HL-60 (cell line): ENCODE results near the gene ABCD3.
"Not testable (repeated sequence)": the region's sequence is repeated elsewhere in the genome, so short reads cannot be mapped to it uniquely, and the experiment has no call there.

ENCODE experiments used
- DNase-seq, 2 experiments: peaks; one replicate each; pipeline ENCODE4 v3.0.0-alpha.2; 2010 to 2020; ENCODE audit warnings: low read depth in 1 of 2, low spot score in 1 of 2
- H3K27ac ChIP-seq: fragments of 250-450 bp; sonication (Bioruptor Pico); replicated peaks from 2 replicates; pipeline ENCODE4 v1.5.1; 2020; ENCODE audit warnings: mild to moderate bottlenecking, moderate library complexity
- H3K27me3 ChIP-seq: fragments of 250-450 bp; sonication (Bioruptor Pico); 2 replicates; pipeline ENCODE4 v1.5.1; 2021; ENCODE audit warnings: mild to moderate bottlenecking, moderate library complexity; ENCODE audit not compliant: insufficient read depth, poor library complexity, severe bottlenecking
- H3K4me3 ChIP-seq: replicated peaks from 2 replicates; pipeline ENCODE4 v1.5.1; 2011; ENCODE audit warnings: mild to moderate bottlenecking, control low read depth, low read length; ENCODE audit not compliant: insufficient read depth
- CTCF ChIP-seq: IDR thresholded peaks from one replicate; pipeline ENCODE4 v1.5.1; 2011; ENCODE audit warnings: low read length, control low read depth, inconsistent platforms; ENCODE audit not compliant: insufficient read depth
- GABPA ChIP-seq: IDR thresholded peaks from 2 replicates; pipeline ENCODE4 v1.6.1; 2012; ENCODE audit warnings: low read depth
- POLR2AphosphoS5 ChIP-seq: IDR thresholded peaks from 2 replicates; pipeline ENCODE4 v1.6.1; 2012; ENCODE audit warnings: low read depth
- REST ChIP-seq: IDR thresholded peaks from 2 replicates; pipeline ENCODE4 v1.6.1; 2012; ENCODE audit warnings: low read depth; ENCODE audit not compliant: insufficient replicate concordance
- SPI1 ChIP-seq: IDR thresholded peaks from 2 replicates; pipeline ENCODE4 v1.6.1; 2012; ENCODE audit warnings: low read depth, mild to moderate bottlenecking, borderline replicate concordance

Gene ABCD3

DNA sequence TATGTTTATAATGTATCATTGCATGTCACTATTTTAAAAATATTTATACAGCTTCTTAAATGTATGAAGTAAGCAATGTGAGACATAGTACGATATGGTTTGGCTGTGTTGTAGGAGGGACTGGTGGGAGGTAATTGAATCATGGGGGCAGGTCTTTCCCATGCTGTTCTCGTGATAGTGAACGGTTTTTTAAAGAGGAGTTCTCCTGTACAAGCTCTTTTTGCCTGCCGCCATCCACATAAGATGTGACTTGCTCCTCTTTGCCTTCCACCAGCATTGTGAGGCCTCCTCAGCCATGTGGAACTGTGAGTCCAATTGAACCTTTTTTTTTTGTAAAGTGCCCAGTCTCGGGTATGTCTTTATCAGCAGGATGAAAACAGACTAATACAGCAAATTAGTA is 10.3 kb downstream of the ABCD3 start:
- no peak for TF ChIP-seq SPI1
- TF ChIP-seq POLR2AphosphoS5, result no peak
- no peak for TF ChIP-seq CTCF
- no peak for TF ChIP-seq REST
- TF ChIP-seq GABPA, result no peak
- DNase-seq, result no peak

DNA sequence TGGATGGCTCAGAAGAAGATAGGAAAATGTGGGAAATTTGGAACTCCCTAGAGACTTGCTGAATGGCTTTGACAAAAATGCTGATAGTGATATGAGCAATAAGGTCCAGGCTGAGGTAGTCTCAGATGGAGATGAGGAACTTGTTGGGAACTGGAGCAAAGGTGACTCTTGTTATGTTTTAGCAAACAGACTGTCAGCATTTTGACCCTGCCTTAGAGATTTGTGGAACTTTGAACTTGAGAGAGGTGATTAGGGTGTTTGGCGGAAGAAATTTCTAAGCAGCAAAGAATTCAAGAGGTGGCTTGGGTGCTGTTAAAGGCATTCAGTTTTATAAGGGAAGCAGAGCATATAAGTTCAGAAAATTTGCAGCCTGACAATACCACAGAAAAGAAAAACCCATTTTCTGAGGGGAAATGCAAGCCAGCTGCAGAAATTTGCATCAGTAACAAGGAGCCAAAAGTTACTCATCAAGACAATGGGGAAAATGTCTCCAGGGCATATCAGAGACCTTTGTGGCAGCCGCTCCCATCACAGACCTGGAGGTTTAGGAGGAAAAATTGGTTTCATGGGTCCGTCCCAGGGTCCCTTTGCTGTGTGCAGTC is 10.8 kb downstream of the ABCD3 start:
- DNase-seq, H3K27me3 ChIP-seq, H3K27ac ChIP-seq, H3K4me3 ChIP-seq: not testable (repeated sequence)

More for the DNA sequence above, 10.3 kb downstream of the ABCD3 start:
- no peak overlapping the region for H3K4me3 ChIP-seq
- no peak overlapping the region for H3K27ac ChIP-seq
- no peaks in the 10 kb centered on the region for H3K27me3 ChIP-seq

- not testable (repeated sequence) for H3K4me3 ChIP-seq, H3K27ac ChIP-seq, H3K27me3 ChIP-seq, DNase-seq
Measured at GRCh38 chr1:94430066-94430465, 11.9 kb downstream of the ABCD3 start.

GRCh38 chr1:94433866-94434265 is 15.7 kb downstream of the ABCD3 start:
- Histone ChIP-seq H3K4me3 (no peak overlapping the region), H3K27me3 (no peaks in the 10 kb centered on the region), H3K27ac (no peak overlapping the region)
- no peak for DNase-seq
- TF ChIP-seq CTCF, result no peak
- no peak for TF ChIP-seq GABPA
- no peak for TF ChIP-seq SPI1
- no peak for TF ChIP-seq POLR2AphosphoS5
- TF ChIP-seq REST, result no peak

GRCh38 chr1:94434365-94435045 is 16.3 kb downstream of the ABCD3 start:
- no peak for DNase-seq
- H3K27ac ChIP-seq, result no peak overlapping the region
- H3K4me3 ChIP-seq, result no peak overlapping the region
- H3K27me3 ChIP-seq, result no peaks in the 10 kb centered on the region
- TF ChIP-seq CTCF, result no peak
- no peak for TF ChIP-seq POLR2AphosphoS5
- TF ChIP-seq GABPA, result no peak
- TF ChIP-seq SPI1, result no peak
- TF ChIP-seq REST, result no peak
